Hepatocyte (in vitro differentiated cells): ENCODE measurements around the gene GRM3. TPM values are rescaled to one million over a fixed set of nuclear protein-coding genes. Genes with fewer than 3 reads are reported as not detected.

Source experiments
- DNase-seq: peaks from one replicate; pipeline ENCODE4 v3.0.0-alpha.2; 2016; ENCODE audit warnings: low spot score
- H2AFZ ChIP-seq: fragments of 200-600 bp; sonication (generic); 2 replicates; pipeline ENCODE4 v1.6.0; 2016; ENCODE audit warnings: antibody characterized with exemption, mild to moderate bottlenecking
- H3K27ac ChIP-seq: fragments of 200-600 bp; sonication (generic); 2 replicates; pipeline ENCODE4 v1.5.1; 2016; ENCODE audit warnings: mild to moderate bottlenecking
- H3K27me3 ChIP-seq: fragments of 200-600 bp; sonication (generic); 2 replicates; pipeline ENCODE4 v1.6.1; 2016
- H3K36me3 ChIP-seq: fragments of 200-600 bp; sonication (generic); replicated peaks from 2 replicates; pipeline ENCODE4 v1.5.1; 2016; ENCODE audit warnings: low read depth; ENCODE audit not compliant: insufficient read depth
- H3K4me1 ChIP-seq: fragments of 200-600 bp; sonication (generic); 2 replicates; pipeline ENCODE4 v1.5.1; 2016; ENCODE audit warnings: mild to moderate bottlenecking, moderate library complexity; ENCODE audit not compliant: insufficient read depth
- H3K4me2 ChIP-seq: fragments of 200-600 bp; sonication (generic); 2 replicates; pipeline ENCODE4 v1.6.0; 2016
- H3K4me3 ChIP-seq: fragments of 200-600 bp; sonication (generic); 2 replicates; pipeline ENCODE4 v1.5.1; 2016; ENCODE audit warnings: mild to moderate bottlenecking
- H3K79me2 ChIP-seq: fragments of 200-600 bp; sonication (generic); 2 replicates; pipeline ENCODE4 v1.6.0; 2017; ENCODE audit warnings: mild to moderate bottlenecking
- H3K9me2 ChIP-seq: fragments of 200-600 bp; sonication (generic); replicated peaks from 2 replicates; pipeline ENCODE4 v1.6.0; 2017; ENCODE audit warnings: mild to moderate bottlenecking; ENCODE audit not compliant: insufficient read depth
- H3K9me3 ChIP-seq: fragments of 200-600 bp; sonication (generic); 2 replicates; pipeline ENCODE4 v1.5.1; 2016; ENCODE audit warnings: low read depth, mild to moderate bottlenecking
- H4K20me1 ChIP-seq: fragments of 200-600 bp; sonication (generic); 2 replicates; pipeline ENCODE4 v1.6.0; 2016; ENCODE audit warnings: mild to moderate bottlenecking; ENCODE audit not compliant: insufficient read depth, poor library complexity, severe bottlenecking
- CTCF ChIP-seq: fragments of 200-600 bp; sonication (generic); IDR thresholded peaks from 2 replicates; pipeline ENCODE4 v1.5.1; 2016; ENCODE audit warnings: antibody characterized with exemption, mild to moderate bottlenecking; ENCODE audit not compliant: poor library complexity
- EZH2 ChIP-seq: fragments of 200-600 bp; sonication (generic); IDR thresholded peaks from 2 replicates; pipeline ENCODE4 v1.6.1; 2016; ENCODE audit warnings: antibody characterized with exemption, mild to moderate bottlenecking, borderline replicate concordance
- EZH2phosphoT487 ChIP-seq: fragments of 200-600 bp; sonication (generic); IDR thresholded peaks from one replicate; pipeline ENCODE4 v1.6.1; 2018; ENCODE audit warnings: antibody characterized with exemption, mild to moderate bottlenecking, low read depth, moderate library complexity; ENCODE audit not compliant: unreplicated experiment, severe bottlenecking
- WGBS: methylation state at CpG from one replicate; pipeline ENCODE4 v1.1.6; 2016; ENCODE audit warnings: low lambda C conversion rate; ENCODE audit errors: missing lambda C conversion rate; 5-methylcytosine and 5-hydroxymethylcytosine counted together
- polyA plus RNA-seq: library from polyadenylated mRNA; unstranded; fragments of >200 nt; fragmentation: Nextera tagmentation; extraction: Ambion mirVana; gene quantifications from 2 replicates; pipeline ENCODE4 v1.2.1, GENCODE V29; 2016
- total RNA-seq: library from RNA; depleted of rRNA; stranded (reverse); fragments of >200 nt; gene quantifications from 2 replicates; pipeline ENCODE4 v1.2.3, GENCODE V29; 2014

Gene GRM3
- total and polyA plus RNA-seq, 2 experiments from 2014 or later: 0.03 to 0.07 TPM

- DNase-seq: peak; percentile 24
- no peak overlapping the region for H3K4me3 ChIP-seq
- no peak overlapping the region for H2AFZ ChIP-seq
- no peaks in the 10 kb centered on the region for H3K9me2 ChIP-seq
- H3K9me3 ChIP-seq: no peaks in the 10 kb centered on the region
- H3K79me2 ChIP-seq: no peaks in the 10 kb centered on the region
- no peaks in the 10 kb centered on the region for H3K36me3 ChIP-seq
- H3K4me1 ChIP-seq: no peaks in the 10 kb centered on the region
- no peaks in the 10 kb centered on the region for H3K27me3 ChIP-seq
- no peaks in the 10 kb centered on the region for H4K20me1 ChIP-seq
- TF ChIP-seq EZH2: no peak
- peak; percentile 71 for TF ChIP-seq CTCF
- TF ChIP-seq EZH2phosphoT487: no peak
- WGBS: 45% methylated on average over 3 of the region's 3 CpGs
- H3K27ac ChIP-seq: no peak overlapping the region
- H3K4me2 ChIP-seq: no peak overlapping the region
Measured at GRCh38 chr7:86904949-86905834, 261.5 kb downstream of the GRM3 start.

- H3K4me3 ChIP-seq: no peak overlapping the region
- H3K27ac ChIP-seq: no peak overlapping the region
- no peaks in the 10 kb centered on the region for H3K36me3 ChIP-seq
- no peaks in the 10 kb centered on the region for H3K27me3 ChIP-seq
- DNase-seq: peak; percentile 20
- no peak overlapping the region for H2AFZ ChIP-seq
- H3K9me2 ChIP-seq: no peaks in the 10 kb centered on the region
- H3K4me2 ChIP-seq: no peak overlapping the region
- H3K4me1 ChIP-seq: no peaks in the 10 kb centered on the region
- H3K9me3 ChIP-seq: no peaks in the 10 kb centered on the region
- H3K79me2 ChIP-seq: no peaks in the 10 kb centered on the region
- no peaks in the 10 kb centered on the region for H4K20me1 ChIP-seq
- TF ChIP-seq CTCF: no peak
- TF ChIP-seq EZH2: no peak
- TF ChIP-seq EZH2phosphoT487: no peak
- WGBS: 67% methylated on average over 1 of the region's 1 CpG
Measured at GRCh38 chr7:86908948-86909347, 265.2 kb downstream of the GRM3 start.

GRCh38 chr7:86911659-86912058 lies 267.9 kb downstream of the GRM3 start:
- Histone ChIP-seq H3K4me3 (no peak overlapping the region), H3K79me2 (no peaks in the 10 kb centered on the region), H4K20me1 (no peaks in the 10 kb centered on the region), H3K27ac (no peak overlapping the region), H3K4me2 (no peak overlapping the region), H3K4me1 (no peaks in the 10 kb centered on the region), H2AFZ (no peak overlapping the region), H3K9me2 (no peaks in the 10 kb centered on the region), H3K36me3 (no peaks in the 10 kb centered on the region), H3K27me3 (no peaks in the 10 kb centered on the region), H3K9me3 (no peaks in the 10 kb centered on the region)
- 96% methylated on average over 1 of the region's 1 CpG for WGBS
- no peak for DNase-seq
- TF ChIP-seq EZH2phosphoT487 (no peak), EZH2 (no peak), CTCF (peak; percentile 8)
